Neural cell (in vitro differentiated cells): ENCODE results near the gene AKT1S1.

Source experiments
- RAD21 ChIP-seq: fragments of 450-650 bp; conservative IDR thresholded peaks from 2 replicates; pipeline ENCODE4 v1.6.1; 2014; ENCODE audit warnings: antibody characterized with exemption, mild to moderate bottlenecking, moderate library complexity
- TF ChIP-seq, protein P1 (sequence below): fragments of 450-650 bp; IDR thresholded peaks from 2 replicates; pipeline ENCODE4 v1.5.1; 2014; ENCODE audit warnings: antibody characterized with exemption, mild to moderate bottlenecking, moderate library complexity; ENCODE audit not compliant: poor library complexity, severe bottlenecking

DNA sequence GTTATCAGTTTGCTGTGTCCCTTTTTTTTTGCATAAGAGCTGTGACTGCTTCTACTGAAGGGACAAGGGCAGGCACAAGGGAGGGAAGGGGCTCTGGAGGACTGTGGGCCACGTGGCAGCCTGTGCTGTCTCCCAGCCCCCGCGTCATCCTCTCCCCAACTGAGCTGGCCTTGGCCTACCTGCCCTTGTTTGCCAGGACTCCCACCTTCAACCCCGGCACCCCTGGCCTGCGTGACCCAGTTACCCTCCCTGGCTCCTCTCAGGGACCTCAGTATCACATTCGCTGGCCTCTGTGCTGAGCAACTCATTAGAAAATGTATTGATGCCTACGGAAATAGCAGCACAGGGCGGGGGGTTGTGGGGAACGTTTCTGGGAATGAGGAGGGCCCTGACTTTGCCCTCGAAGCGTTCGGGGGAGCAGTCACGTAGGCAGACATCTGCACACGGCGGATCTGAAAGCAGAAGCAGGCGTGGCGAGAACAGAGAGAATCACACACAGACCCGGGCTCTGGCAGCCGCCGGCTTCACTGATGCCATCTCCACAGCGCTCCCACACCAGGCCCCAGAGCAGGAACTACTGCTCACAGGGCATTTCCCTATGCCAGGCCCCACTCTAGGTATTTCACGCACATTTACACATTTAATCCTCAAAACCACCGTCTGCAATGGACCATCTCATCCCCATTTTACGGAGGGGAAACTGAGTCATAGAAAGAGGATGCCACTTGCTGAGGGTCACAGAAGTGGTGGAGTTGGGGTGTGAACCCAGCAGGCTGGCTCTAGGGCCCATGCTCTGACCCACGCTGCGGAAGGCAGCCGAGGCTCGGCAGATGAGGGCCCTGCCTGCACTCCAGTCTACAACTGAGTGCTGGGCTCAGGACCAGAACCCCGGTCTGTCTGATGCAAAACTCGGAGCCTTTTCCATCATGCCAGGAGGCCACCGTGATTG is 46.2 kb upstream of the AKT1S1 start:
- TF ChIP-seq, protein P1, sequence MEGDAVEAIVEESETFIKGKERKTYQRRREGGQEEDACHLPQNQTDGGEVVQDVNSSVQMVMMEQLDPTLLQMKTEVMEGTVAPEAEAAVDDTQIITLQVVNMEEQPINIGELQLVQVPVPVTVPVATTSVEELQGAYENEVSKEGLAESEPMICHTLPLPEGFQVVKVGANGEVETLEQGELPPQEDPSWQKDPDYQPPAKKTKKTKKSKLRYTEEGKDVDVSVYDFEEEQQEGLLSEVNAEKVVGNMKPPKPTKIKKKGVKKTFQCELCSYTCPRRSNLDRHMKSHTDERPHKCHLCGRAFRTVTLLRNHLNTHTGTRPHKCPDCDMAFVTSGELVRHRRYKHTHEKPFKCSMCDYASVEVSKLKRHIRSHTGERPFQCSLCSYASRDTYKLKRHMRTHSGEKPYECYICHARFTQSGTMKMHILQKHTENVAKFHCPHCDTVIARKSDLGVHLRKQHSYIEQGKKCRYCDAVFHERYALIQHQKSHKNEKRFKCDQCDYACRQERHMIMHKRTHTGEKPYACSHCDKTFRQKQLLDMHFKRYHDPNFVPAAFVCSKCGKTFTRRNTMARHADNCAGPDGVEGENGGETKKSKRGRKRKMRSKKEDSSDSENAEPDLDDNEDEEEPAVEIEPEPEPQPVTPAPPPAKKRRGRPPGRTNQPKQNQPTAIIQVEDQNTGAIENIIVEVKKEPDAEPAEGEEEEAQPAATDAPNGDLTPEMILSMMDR, result no peak
- TF ChIP-seq RAD21, result no peak
